Sigmoid colon (tissue), 7 donors: ENCODE results near the gene SERPINA6. TPM values are rescaled to one million over a fixed set of nuclear protein-coding genes. Genes with fewer than 3 reads are reported as not detected.

ENCODE experiments used
- DNase-seq: peaks from one replicate; pipeline ENCODE4 v3.0.0-alpha.2; 2019
- H3K27ac ChIP-seq, 4 donors: fragments of 200-600 bp; sonication (generic); one replicate each; pipeline ENCODE4 v1.5.1; 2016 to 2019; ENCODE audit warnings: mild to moderate bottlenecking in 1 of 4
- H3K27me3 ChIP-seq, 3 donors: fragments of 200-600 bp; sonication (generic); one replicate each; pipeline ENCODE4 v1.5.1; 2019; ENCODE audit warnings: mild to moderate bottlenecking in 1 of 3
- H3K36me3 ChIP-seq, 4 donors: fragments of 200-600 bp; sonication (generic); one replicate each; pipeline ENCODE4 v1.5.1; 2016 to 2019
- H3K4me1 ChIP-seq, 4 donors: fragments of 200-600 bp; sonication (generic); one replicate each; pipeline ENCODE4 v1.5.1; 2017 to 2019
- H3K4me3 ChIP-seq, 4 donors: fragments of 200-600 bp; sonication (generic); one replicate each; pipeline ENCODE4 v1.5.1; 2017 to 2019; ENCODE audit warnings: mild to moderate bottlenecking in 2 of 4, moderate library complexity in 1 of 4
- H3K9me3 ChIP-seq, 4 donors: fragments of 200-600 bp in 3 of 4; sonication (generic) in 3 of 4; one replicate each; pipeline versions ENCODE4 v1.5.1 to v1.6.1; 2013 to 2019
- CTCF ChIP-seq, 4 experiments: fragments of 450-650 bp in 3 of 4; fragments of 200-600 bp in 1 of 4; IDR thresholded peaks; one replicate each; pipeline ENCODE4 v1.5.1; 2016 to 2019; ENCODE audit warnings: antibody characterized with exemption in 4 of 4, mild to moderate bottlenecking in 3 of 4, moderate library complexity in 2 of 4
- EP300 ChIP-seq, 4 donors: sonication (generic); formaldehyde crosslinking; IDR thresholded peaks; one replicate each; pipeline ENCODE4 v1.6.1; 2017; ENCODE audit warnings: antibody characterized with exemption in 4 of 4
- POLR2A ChIP-seq, 2 donors: fragments of 450-650 bp; IDR thresholded peaks; one replicate each; pipeline ENCODE4 v1.6.1; 2016; ENCODE audit warnings: antibody characterized with exemption in 2 of 2, mild to moderate bottlenecking in 2 of 2, moderate library complexity in 2 of 2
- POLR2AphosphoS5 ChIP-seq, 4 donors: sonication (generic); formaldehyde crosslinking; IDR thresholded peaks; one replicate each; pipeline ENCODE4 v1.6.1; 2017; ENCODE audit warnings: antibody characterized with exemption in 4 of 4
- WGBS, 2 donors: extraction: QIAGEN DNeasy Blood & Tissue Kit; methylation state at CpG; one replicate each; pipeline ENCODE4 v1.1.7; 2013; 5-methylcytosine and 5-hydroxymethylcytosine counted together
- intact Hi-C: fragments of 100-400 bp; cut with DNase I; formaldehyde crosslinking; loops from one replicate; pipeline ENCODE4 v1.15.1; 2023
- polyA plus RNA-seq, 3 donors: library from polyadenylated mRNA; stranded (reverse); fragments of 200-250 nt; gene quantifications; one replicate each; pipeline ENCODE4 v1.2.3, GENCODE V29; 2013
- total RNA-seq, 4 donors: library from RNA; depleted of rRNA; stranded (reverse); fragments of >200 nt; gene quantifications; one replicate each; pipeline ENCODE4 v1.1.0, GENCODE V29; 2016
- donor health status: healthy with polysubstance abuse.
- donor health status: Bipolar disorder and iron deficiency.
- donor health status: healthy.

Gene SERPINA6
- total and polyA plus RNA-seq, 7 donors, result 2.0 TPM; not detected in 6

- no peak for DNase-seq
- TF ChIP-seq POLR2A (IDR thresholded peaks at IDR 0.05), result no peak
- no peak for TF ChIP-seq EP300 (IDR thresholded peaks at IDR 0.05)
- no peak for TF ChIP-seq CTCF (IDR thresholded peaks at IDR 0.05)
- no peak for TF ChIP-seq POLR2AphosphoS5 (IDR thresholded peaks at IDR 0.05)
- intact Hi-C loops, result no loop called here
These were observed 31.8 kb downstream of the SERPINA6 start for GRCh38 chr14:94291159-94291905.

DNA sequence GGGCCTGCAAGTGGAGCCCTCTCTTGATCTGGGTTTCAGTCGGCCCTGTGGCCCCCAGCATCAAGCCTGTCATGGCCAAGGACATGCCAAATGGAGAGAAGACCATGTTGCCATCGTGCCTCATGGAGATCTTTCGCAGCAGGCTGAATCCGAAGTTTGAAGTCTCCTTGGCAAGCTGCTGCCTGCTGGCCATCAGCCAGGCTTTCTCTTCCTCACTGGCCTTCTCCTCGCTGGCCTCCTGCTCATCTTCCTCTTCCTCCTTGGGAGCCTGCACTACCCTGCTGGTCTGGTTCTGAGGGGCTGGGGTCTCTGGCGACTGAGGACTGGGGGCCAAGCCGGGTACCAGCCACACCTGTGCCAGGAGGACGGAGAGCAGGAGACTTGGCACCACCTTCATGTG, 32.9 kb downstream of the SERPINA6 start:
- Histone ChIP-seq H3K27me3 (no peaks in the 10 kb centered on the region), H3K4me1 (no peaks in the 10 kb centered on the region), H3K9me3 (no peaks in the 10 kb centered on the region), H3K4me3 (no peak overlapping the region), H3K36me3 (no peaks in the 10 kb centered on the region), H3K27ac (no peak overlapping the region)
- WGBS, 2 donors, result 85 to 86% methylated on average over 8 of the region's 8 CpGs
- TF ChIP-seq POLR2A (IDR thresholded peaks at IDR 0.05) (no peak), POLR2AphosphoS5 (IDR thresholded peaks at IDR 0.05) (no peak), EP300 (IDR thresholded peaks at IDR 0.05) (no peak), CTCF (IDR thresholded peaks at IDR 0.05) (no peak)
- intact Hi-C loops, result no loop called here
- DNase-seq, result no peak

More at GRCh38 chr14:94291159-94291905, 31.8 kb downstream of the SERPINA6 start:
- H3K27ac ChIP-seq, result no peak overlapping the region
- no peaks in the 10 kb centered on the region for H3K36me3 ChIP-seq
- H3K9me3 ChIP-seq, result no peaks in the 10 kb centered on the region
- no peaks in the 10 kb centered on the region for H3K27me3 ChIP-seq
- H3K4me1 ChIP-seq, result no peaks in the 10 kb centered on the region
- no peak overlapping the region for H3K4me3 ChIP-seq
- WGBS, 2 donors, result 88 to 96% methylated on average over 13 of the region's 13 CpGs

GRCh38 chr14:94288610-94289465, 34.3 kb downstream of the SERPINA6 start:
- intact Hi-C loops, result no loop called here
- no peak overlapping the region for H3K4me3 ChIP-seq
- H3K27ac ChIP-seq, result no peak overlapping the region
- H3K9me3 ChIP-seq, result no peaks in the 10 kb centered on the region
- no peaks in the 10 kb centered on the region for H3K27me3 ChIP-seq
- DNase-seq, result no peak
- 66 to 73% methylated on average over 14 of the region's 14 CpGs for WGBS, 2 donors
- no peaks in the 10 kb centered on the region for H3K36me3 ChIP-seq
- TF ChIP-seq POLR2A (IDR thresholded peaks at IDR 0.05), result no peak
- no peak for TF ChIP-seq POLR2AphosphoS5 (IDR thresholded peaks at IDR 0.05)
- no peak for TF ChIP-seq EP300 (IDR thresholded peaks at IDR 0.05)
- no peak for TF ChIP-seq CTCF (IDR thresholded peaks at IDR 0.05)
- no peaks in the 10 kb centered on the region for H3K4me1 ChIP-seq

DNA sequence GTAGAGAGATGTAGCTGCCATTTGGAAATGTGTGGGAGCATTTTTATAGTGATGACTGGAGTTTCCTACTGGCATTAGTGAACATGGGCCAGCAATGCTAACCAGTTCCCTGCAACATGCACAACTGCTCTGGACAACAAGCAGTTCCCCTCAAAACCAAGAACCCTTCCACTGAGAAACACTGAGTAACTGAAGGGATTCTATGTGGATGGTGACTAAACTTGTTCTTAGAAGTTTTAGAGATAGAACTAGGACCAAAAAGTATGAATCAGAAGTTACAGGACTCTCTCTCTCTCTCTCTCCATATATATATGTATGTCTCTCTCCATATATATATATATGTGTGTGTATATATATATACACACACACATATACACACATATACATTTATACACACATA, 38.0 kb downstream of the SERPINA6 start:
- Histone ChIP-seq H3K36me3 (no peaks in the 10 kb centered on the region), H3K4me1 (no peaks in the 10 kb centered on the region), H3K27me3 (no peaks in the 10 kb centered on the region), H3K27ac (no peak overlapping the region), H3K9me3 (no peaks in the 10 kb centered on the region), H3K4me3 (no peak overlapping the region)
- intact Hi-C loops, result no loop called here
- TF ChIP-seq POLR2AphosphoS5 (IDR thresholded peaks at IDR 0.05) (no peak), CTCF (IDR thresholded peaks at IDR 0.05) (no peak), EP300 (IDR thresholded peaks at IDR 0.05) (no peak), POLR2A (IDR thresholded peaks at IDR 0.05) (no peak)
- DNase-seq, result no peak
